ENCODE results near the gene CFAP77. TPM values are rescaled to one million over a fixed set of nuclear protein-coding genes. Genes with fewer than 3 reads are reported as not detected.
A peak's percentile ranks its signal among the peaks of the same experiment; 100 is the strongest.

CFAP77 gene
- polyA plus RNA-seq, 3 donors: not detected

GRCh38 chr9:132543960-132544359 lies 133.9 kb downstream of the CFAP77 start:
- no peak overlapping the region for H2AFZ ChIP-seq (ENCODE audit: insufficient read depth, low read depth, low read length, poor library complexity, severe bottlenecking)
- no peaks in the 10 kb centered on the region for H4K20me1 ChIP-seq (ENCODE audit: insufficient read depth, low read length)
- H3K9me3 ChIP-seq (replicated peaks in 1 of 2; ENCODE audit: control insufficient read depth in 1 of 2, insufficient read depth in 1 of 2, low read length in 2 of 2): no peaks in the 10 kb centered on the region
- no peak overlapping the region for H3K27ac ChIP-seq (ENCODE audit: low read depth in 1 of 2, low read length in 2 of 2)
- H3K36me3 Mint-ChIP-seq: no peaks in the 10 kb centered on the region
- intact Hi-C loops (cut with micrococcal nuclease): no loop called here
- WGBS (ENCODE audit: insufficient coverage): 75% methylated on average over 16 of the region's 21 CpGs
- H3K9ac ChIP-seq (ENCODE audit: insufficient read depth, low read length, poor library complexity, severe bottlenecking): no peak overlapping the region
- H3K27me3 ChIP-seq (ENCODE audit: control insufficient read depth in 2 of 2, insufficient read depth in 2 of 2, low read length in 2 of 2): peaks cover 0 to 5% of the 10 kb centered on the region in 2 donors
- H3K27ac Mint-ChIP-seq: peak overlapping the region in 1 of 7 donors; percentile 28
- no peaks in the 10 kb centered on the region for H3K79me2 ChIP-seq (ENCODE audit: insufficient read depth, low read length)
- H3K4me2 ChIP-seq (replicated peaks; ENCODE audit: extremely low read depth, low read length, poor library complexity, severe bottlenecking): no peak overlapping the region
- peaks cover 2% of the 10 kb centered on the region for H3K4me1 Mint-ChIP-seq
- no peak overlapping the region for H3K4me3 ChIP-seq (replicated peaks in 1 of 3; ENCODE audit: low read depth in 2 of 3, low read length in 3 of 3)
- H3K27me3 Mint-ChIP-seq (ENCODE audit: low read depth in 3 of 3): peaks cover 22 to 36% (median 23%) of the 10 kb centered on the region in 3 donors
- H3K4me1 ChIP-seq (ENCODE audit: control insufficient read depth in 1 of 2, insufficient read depth in 2 of 2, low read length in 2 of 2): no peaks in the 10 kb centered on the region
- no peaks in the 10 kb centered on the region for H3K36me3 ChIP-seq (replicated peaks in 1 of 2; ENCODE audit: control insufficient read depth in 1 of 2, insufficient read depth in 2 of 2, low read length in 2 of 2)
- no peak for DNase-seq
- peaks cover 0 to 2% (median 0%) of the 10 kb centered on the region in 7 donors for H3K9me3 Mint-ChIP-seq
- TF ChIP-seq CTCF (IDR thresholded peaks at IDR 0.05): no peak
- no peak overlapping the region for H3K4me3 Mint-ChIP-seq

GRCh38 chr9:132545578-132545977 lies 135.6 kb downstream of the CFAP77 start:
- TF ChIP-seq CTCF (IDR thresholded peaks at IDR 0.05): no peak
- H2AFZ ChIP-seq (ENCODE audit: insufficient read depth, low read depth, low read length, poor library complexity, severe bottlenecking): no peak overlapping the region

More at GRCh38 chr9:132545578-132545977, 135.6 kb downstream of the CFAP77 start:
- Histone ChIP-seq H3K9ac (ENCODE audit: insufficient read depth, low read length, poor library complexity, severe bottlenecking) (no peak overlapping the region), H3K27me3 (ENCODE audit: control insufficient read depth in 2 of 2, insufficient read depth in 2 of 2, low read length in 2 of 2) (peaks cover 0 to 5% of the 10 kb centered on the region in 2 donors), H4K20me1 (ENCODE audit: insufficient read depth, low read length) (no peaks in the 10 kb centered on the region), H3K9me3 (replicated peaks in 1 of 2; ENCODE audit: control insufficient read depth in 1 of 2, insufficient read depth in 1 of 2, low read length in 2 of 2) (no peaks in the 10 kb centered on the region), H3K79me2 (ENCODE audit: insufficient read depth, low read length) (no peaks in the 10 kb centered on the region), H3K4me3 (replicated peaks in 1 of 3; ENCODE audit: low read depth in 2 of 3, low read length in 3 of 3) (no peak overlapping the region), H3K4me1 (ENCODE audit: control insufficient read depth in 1 of 2, insufficient read depth in 2 of 2, low read length in 2 of 2) (no peaks in the 10 kb centered on the region), H3K27ac (ENCODE audit: low read depth in 1 of 2, low read length in 2 of 2) (no peak overlapping the region), H3K4me2 (replicated peaks; ENCODE audit: extremely low read depth, low read length, poor library complexity, severe bottlenecking) (no peak overlapping the region), H3K36me3 (replicated peaks in 1 of 2; ENCODE audit: control insufficient read depth in 1 of 2, insufficient read depth in 2 of 2, low read length in 2 of 2) (no peaks in the 10 kb centered on the region)
- Mint-ChIP-seq H3K4me3 (peak overlapping the region in 1 of 2 donors; percentile 7), H3K9me3 (peaks cover 0 to 2% (median 0%) of the 10 kb centered on the region in 7 donors), H3K27ac (no peak overlapping the region), H3K27me3 (ENCODE audit: low read depth in 3 of 3) (peaks cover 20 to 38% (median 24%) of the 10 kb centered on the region in 3 donors), H3K36me3 (no peaks in the 10 kb centered on the region), H3K4me1 (peaks cover 2% of the 10 kb centered on the region)
- no peak for DNase-seq
- intact Hi-C loops (cut with micrococcal nuclease): no loop called here
- WGBS (ENCODE audit: insufficient coverage): 77% methylated on average over 5 of the region's 9 CpGs
